GM12878 (cell line): Measurements from ENCODE around the gene GSG1L. TPM values are rescaled to one million over a fixed set of nuclear protein-coding genes. Genes with fewer than 3 reads are reported as not detected.

ENCODE experiments used
- ATAC-seq: fragments of 200-7000 bp; cut with Tn5 transposase; 3 replicates; pipeline ENCODE4 v1.9.1; 2020; ENCODE audit warnings: mild to moderate bottlenecking, moderate library complexity
- BruUV-seq: library from RNA; stranded (reverse); fragments of 400-500 nt; replicated peaks from 2 replicates; lab custom pipeline; 2021; lab: Mats Ljungman, UMichigan
- CTCF ChIA-PET: fragments of 300-600 bp; sonication (Branson Sonifier 250); formaldehyde crosslinking; extraction: SDS; loops from one replicate; lab custom pipeline; 2021; ENCODE audit warnings: inconsistent platforms; lab: Yijun Ruan, JAX
- POLR2A ChIA-PET: fragments of 350-600 bp; formaldehyde crosslinking; extraction: SDS; loops from one replicate; lab custom pipeline; 2021; ENCODE audit warnings: inconsistent platforms; lab: Charles Lee
- RAD21 ChIA-PET: fragments of 300-600 bp; sonication (Branson Sonifier 250); formaldehyde crosslinking; loops from one replicate; lab custom pipeline; 2023; ENCODE audit warnings: antibody characterized with exemption; ENCODE audit not compliant: unreplicated experiment; lab: Charles Lee
- SMC1A ChIA-PET: fragments of 300-600 bp; sonication (Branson Sonifier 250); formaldehyde crosslinking; loops from one replicate; lab custom pipeline; 2023; ENCODE audit not compliant: unreplicated experiment, uncharacterized antibody; lab: Charles Lee
- DNase-seq: peaks from one replicate; pipeline ENCODE4 v3.0.0-alpha.2; 2011; ENCODE audit warnings: low read depth, low spot score
- FAIRE-seq: peaks from 3 replicates; lab custom pipeline; 2011; peaks lifted over from hg19 to GRCh38; lab: Jason Lieb, UNC
- H2AFZ ChIP-seq: 2 replicates; pipeline ENCODE4 v1.6.0; 2011; ENCODE audit warnings: low read depth, low read length, control low read depth; ENCODE audit not compliant: control insufficient read depth
- H3K27ac ChIP-seq: 2 replicates; pipeline ENCODE4 v1.5.1; 2011; ENCODE audit warnings: control low read depth; ENCODE audit not compliant: control insufficient read depth, insufficient read depth
- H3K27me3 ChIP-seq, 2 experiments: replicated peaks in 1 of 2; 2 replicates each; pipeline versions ENCODE4 v1.6.0 to v1.6.1; 2011; ENCODE audit warnings: low read length in 1 of 2; ENCODE audit not compliant: control insufficient read depth in 2 of 2, insufficient read depth in 2 of 2
- H3K36me3 ChIP-seq, 2 experiments: 2 replicates each; pipeline ENCODE4 v1.5.1; 2011; ENCODE audit warnings: low read length in 1 of 2; ENCODE audit not compliant: control insufficient read depth in 2 of 2, insufficient read depth in 2 of 2
- H3K4me1 ChIP-seq: 2 replicates; pipeline ENCODE4 v1.6.1; 2011; ENCODE audit warnings: mild to moderate bottlenecking, low read length, moderate library complexity, mixed read lengths; ENCODE audit not compliant: control insufficient read depth, insufficient read depth
- H3K4me2 ChIP-seq: 2 replicates; pipeline ENCODE4 v1.6.0; 2011; ENCODE audit warnings: control low read depth; ENCODE audit not compliant: control insufficient read depth, insufficient read depth
- H3K4me3 ChIP-seq: fragments of 200-600 bp; sonication (generic); 2 replicates; pipeline ENCODE4 v1.5.1; 2016
- H3K79me2 ChIP-seq: 2 replicates; pipeline ENCODE4 v1.6.0; 2011; ENCODE audit warnings: low read length; ENCODE audit not compliant: control insufficient read depth, insufficient read depth
- H3K9ac ChIP-seq: 2 replicates; pipeline ENCODE4 v1.8.0; 2011; ENCODE audit warnings: low read length, control low read depth, mixed read lengths; ENCODE audit not compliant: control insufficient read depth, insufficient read depth
- H3K9me3 ChIP-seq: replicated peaks from 3 replicates; pipeline ENCODE4 v1.5.1; 2011; ENCODE audit warnings: mild to moderate bottlenecking, low read length; ENCODE audit not compliant: control insufficient read depth, insufficient read depth
- H4K20me1 ChIP-seq: 2 replicates; pipeline ENCODE4 v1.6.0; 2011; ENCODE audit not compliant: control insufficient read depth, insufficient read depth
- GATAD2B ChIP-seq: fragments of 450-650 bp; conservative IDR thresholded peaks from 2 replicates; pipeline ENCODE4 v1.6.1; 2017; ENCODE audit warnings: low read depth, mild to moderate bottlenecking, moderate library complexity
- HCFC1 ChIP-seq: fragments of 150-350 bp; IDR thresholded peaks from 2 replicates; pipeline ENCODE4 v1.6.1; 2014; ENCODE audit warnings: low read length
- MLLT1 ChIP-seq: fragments of 450-650 bp; IDR thresholded peaks from 2 replicates; pipeline ENCODE4 v1.6.1; 2016; ENCODE audit warnings: mild to moderate bottlenecking
- PAX5 ChIP-seq: IDR thresholded peaks from 2 replicates; pipeline ENCODE4 v1.6.1; 2011; ENCODE audit warnings: low read depth, low read length, borderline replicate concordance
- RCOR1 ChIP-seq: conservative IDR thresholded peaks from 2 replicates; pipeline ENCODE4 v1.6.1; 2012; ENCODE audit warnings: low read depth, low read length, improper control_type of control experiment
- ZNF207 ChIP-seq: fragments of 450-650 bp; IDR thresholded peaks from 2 replicates; pipeline ENCODE4 v1.6.1; 2014; ENCODE audit warnings: antibody characterized with exemption, mild to moderate bottlenecking, borderline replicate concordance
- ZNF622 ChIP-seq: fragments of 450-650 bp; IDR thresholded peaks from 2 replicates; pipeline ENCODE4 v1.6.1; 2017; ENCODE audit warnings: mild to moderate bottlenecking, inconsistent platforms
- WGBS: methylation state at CpG from one replicate; pipeline ENCODE4 v1.1.6; 2016; ENCODE audit warnings: low lambda C conversion rate; ENCODE audit not compliant: insufficient replicate concordance, insufficient coverage; ENCODE audit errors: missing lambda C conversion rate; 5-methylcytosine and 5-hydroxymethylcytosine counted together
- in situ Hi-C: fragments of 300-500 bp; cut with MboI; formaldehyde crosslinking; loops from 9 replicates; pipeline ENCODE4 v1.14.3; 2018; ENCODE audit warnings: mixed read lengths
- intact Hi-C: fragments of 100-400 bp; cut with micrococcal nuclease; formaldehyde crosslinking; loops from one replicate; pipeline ENCODE4 v1.14.2; 2022; ENCODE audit not compliant: unreplicated experiment
- polyA plus RNA-seq, 11 experiments: library from polyadenylated mRNA; depleted of rRNA in 4 of 11; unstranded in 6 of 11; stranded (reverse) in 5 of 11; fragments of >200 nt; fragmentation: Nextera tagmentation in 4 of 11; fragmentation: Illumina TruSeq in 1 of 11; extraction: Ambion mirVana in 4 of 11; extraction: Trizol in 1 of 11; gene quantifications; 1 replicate in 1 of 11; 2 replicates in 10 of 11; pipeline versions ENCODE4 v1.2.1 to v1.2.3, GENCODE V29; 2011 to 2016; ENCODE audit warnings: inconsistent platforms in 2 of 11, missing spikeins in 2 of 11, low read depth in 1 of 11
- total RNA-seq, 4 experiments: library from RNA; depleted of rRNA in 3 of 4; stranded (reverse); fragments of >200 nt in 3 of 4; fragmentation: Illumina TruSeq in 1 of 4; extraction: Trizol in 1 of 4; gene quantifications; 2 replicates each; pipeline versions ENCODE4 v1.2.1 to v1.2.3, GENCODE V29; 2013 to 2021

Gene GSG1L
- total and polyA plus RNA-seq, 10 of the 15 experiments (the other 5 are each of a cell fraction or from before 2014, with no cell fraction given), result not detected

- SMC1A ChIA-PET, result no interaction called here
- H3K27ac ChIP-seq, result no peak overlapping the region
- in situ Hi-C loops, result no loop called here
- RAD21 ChIA-PET, result no interaction called here
- H4K20me1 ChIP-seq, result no peaks in the 10 kb centered on the region
- no peak overlapping the region for H2AFZ ChIP-seq
- FAIRE-seq (no peak), DNase-seq (no peak), ATAC-seq (no peak)
- 15% methylated on average over 11 of the region's 12 CpGs for WGBS
- H3K4me1 ChIP-seq, result no peaks in the 10 kb centered on the region
- POLR2A ChIA-PET, result no interaction called here
- no peaks in the 10 kb centered on the region for H3K36me3 ChIP-seq
- CTCF ChIA-PET, result no interaction called here
- no peaks in the 10 kb centered on the region for H3K9me3 ChIP-seq
- no peak overlapping the region for H3K4me2 ChIP-seq
- H3K9ac ChIP-seq, result no peak overlapping the region
- H3K4me3 ChIP-seq, result no peak overlapping the region
- no TSS peak for BruUV-seq
- intact Hi-C loops, result no loop called here
- H3K79me2 ChIP-seq, result no peaks in the 10 kb centered on the region
- no peak for TF ChIP-seq MLLT1
- no peaks in the 10 kb centered on the region; a peak in 2 of 4 replicates for H3K27me3 ChIP-seq
Observed at GRCh38 chr16:27890866-27891265, 172.6 kb downstream of the GSG1L start.

GRCh38 chr16:27890006-27890405, 173.5 kb downstream of the GSG1L start:
- Histone ChIP-seq H3K27me3 (no peaks in the 10 kb centered on the region; a peak in 2 of 4 replicates), H3K27ac (no peak overlapping the region), H3K4me1 (no peaks in the 10 kb centered on the region), H3K36me3 (no peaks in the 10 kb centered on the region), H4K20me1 (no peaks in the 10 kb centered on the region), H2AFZ (no peak overlapping the region), H3K79me2 (no peaks in the 10 kb centered on the region), H3K4me2 (no peak overlapping the region), H3K9ac (no peak overlapping the region), H3K9me3 (no peaks in the 10 kb centered on the region), H3K4me3 (no peak overlapping the region)
- FAIRE-seq (no peak), DNase-seq (no peak), ATAC-seq (no peak)
- no TSS peak for BruUV-seq
- POLR2A ChIA-PET, result no interaction called here
- TF ChIP-seq RCOR1 (no peak), PAX5 (no peak), HCFC1 (no peak), ZNF207 (no peak), ZNF622 (no peak), GATAD2B (no peak)
- SMC1A ChIA-PET, result no interaction called here
- intact Hi-C loops (no loop called here), in situ Hi-C loops (no loop called here)
- WGBS, result 25% methylated on average over 6 of the region's 6 CpGs
- RAD21 ChIA-PET, result no interaction called here
- CTCF ChIA-PET, result no interaction called here
